ENCODE results near the gene ZNF70.

DNA sequence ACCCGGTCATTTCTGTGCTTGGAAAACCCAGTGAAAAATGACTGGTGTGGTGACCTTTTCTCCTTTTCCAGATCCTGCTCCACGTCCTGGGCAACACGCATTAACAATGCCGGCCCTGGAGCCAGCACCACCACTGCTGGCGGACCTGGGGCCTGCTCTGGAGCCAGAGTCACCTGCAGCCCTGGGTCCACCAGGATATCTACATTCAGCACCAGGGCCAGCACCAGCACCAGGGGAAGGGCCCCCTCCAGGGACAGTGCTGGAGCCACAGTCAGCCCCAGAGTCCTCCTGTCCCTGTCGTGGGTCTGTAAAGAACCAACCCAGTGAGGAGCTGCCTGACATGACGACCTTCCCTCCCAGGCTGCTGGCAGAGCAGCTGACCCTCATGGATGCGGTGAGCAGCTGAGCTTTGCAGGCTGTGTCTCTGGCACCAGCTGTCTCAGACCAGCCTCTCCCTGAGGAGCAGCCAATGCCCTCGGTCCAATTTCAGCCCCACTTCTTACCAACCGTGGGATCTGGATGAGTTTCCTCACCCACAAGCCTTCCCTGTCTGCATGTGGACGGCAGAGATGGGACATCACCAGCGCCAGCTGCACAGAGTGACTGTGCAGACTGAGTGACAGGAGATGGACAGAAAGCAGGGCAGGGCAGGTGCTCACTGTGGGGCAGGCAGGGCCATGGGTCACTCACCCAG, 58.2 kb downstream of the ZNF70 start:
- no peak for TF ChIP-seq POLR2AphosphoS5 (IDR thresholded peaks at IDR 0.05; ENCODE audit: borderline replicate concordance, low read depth, low read length)
- no peak for TF ChIP-seq EZH2 (IDR thresholded peaks at IDR 0.05)
